HG02642 (cell line): ENCODE results near the gene ASB10.

Experiments used
- ATAC-seq: cut with Tn5 transposase; IDR thresholded peaks from one replicate; pipeline ENCODE4 v1.9.1; 2021; ENCODE audit warnings: mild to moderate bottlenecking; ENCODE audit not compliant: unreplicated experiment, poor library complexity

Gene ASB10

GRCh38 chr7:151191544-151191943, 4.5 kb upstream of the ASB10 start:
- no peak for ATAC-seq

GRCh38 chr7:151189038-151189437, 2.0 kb upstream of the ASB10 start:
- no peak for ATAC-seq

GRCh38 chr7:151188252-151188542, 1.1 kb upstream of the ASB10 start:
- ATAC-seq = no peak

- ATAC-seq = no peak
These were observed 580 bp upstream of the ASB10 start for GRCh38 chr7:151187409-151188251.

- ATAC-seq = no peak
These were observed 1.0 kb downstream of the ASB10 start for GRCh38 chr7:151185762-151186639.

GRCh38 chr7:151181011-151181431, 6.0 kb downstream of the ASB10 start:
- no peak for ATAC-seq

- ATAC-seq = no peak
These were observed 7.1 kb downstream of the ASB10 start for GRCh38 chr7:151179946-151180345.

- no peak for ATAC-seq
These were observed 7.7 kb downstream of the ASB10 start for GRCh38 chr7:151179287-151179860.

- no peak for ATAC-seq
These were observed 8.2 kb downstream of the ASB10 start for GRCh38 chr7:151178831-151179230.

GRCh38 chr7:151178236-151178635, 8.8 kb downstream of the ASB10 start:
- no peak for ATAC-seq

GRCh38 chr7:151177310-151177709, 9.7 kb downstream of the ASB10 start:
- no peak for ATAC-seq

- no peak for ATAC-seq
These were observed 10.6 kb downstream of the ASB10 start for GRCh38 chr7:151176401-151176800.

GRCh38 chr7:151175793-151176311, 11.2 kb downstream of the ASB10 start:
- ATAC-seq = no peak

GRCh38 chr7:151175047-151175792, 11.8 kb downstream of the ASB10 start:
- no peak for ATAC-seq

GRCh38 chr7:151174246-151175046, 12.6 kb downstream of the ASB10 start:
- ATAC-seq = no peak

- no peak for ATAC-seq
These were observed 13.4 kb downstream of the ASB10 start for GRCh38 chr7:151173386-151174245.

- peak; percentile 81 for ATAC-seq
These were observed 14.5 kb downstream of the ASB10 start for GRCh38 chr7:151172273-151173141.

GRCh38 chr7:151168787-151169162, 18.3 kb downstream of the ASB10 start:
- no peak for ATAC-seq
